Measurements from ENCODE around the gene CUL4A.

The CUL4A gene

DNA sequence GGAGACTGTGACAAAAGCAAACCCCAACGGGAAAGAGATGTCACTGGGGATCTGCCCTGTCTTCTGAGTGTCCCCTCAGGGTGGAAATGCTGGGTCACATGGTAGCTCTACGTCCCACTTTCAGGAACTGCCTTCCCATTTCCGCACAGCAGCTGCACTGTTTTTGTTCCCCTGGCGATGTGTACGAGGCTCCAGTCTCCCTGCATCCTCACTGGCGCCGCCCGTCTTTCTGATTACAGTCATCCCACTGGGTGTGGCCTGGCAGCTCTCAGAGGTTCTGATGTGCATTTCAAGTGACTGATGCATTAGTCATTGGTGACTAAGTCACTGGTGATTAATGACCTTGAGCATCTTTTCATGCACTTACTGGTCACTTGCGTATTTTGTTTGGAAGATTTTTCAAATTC lies 22.1 kb upstream of the CUL4A start:
- no peak for DNase-seq (ENCODE audit: low read depth)
- H3K4me3 ChIP-seq (ENCODE audit: low read depth, low read length): no peak overlapping the region
- TF ChIP-seq, protein P1, sequence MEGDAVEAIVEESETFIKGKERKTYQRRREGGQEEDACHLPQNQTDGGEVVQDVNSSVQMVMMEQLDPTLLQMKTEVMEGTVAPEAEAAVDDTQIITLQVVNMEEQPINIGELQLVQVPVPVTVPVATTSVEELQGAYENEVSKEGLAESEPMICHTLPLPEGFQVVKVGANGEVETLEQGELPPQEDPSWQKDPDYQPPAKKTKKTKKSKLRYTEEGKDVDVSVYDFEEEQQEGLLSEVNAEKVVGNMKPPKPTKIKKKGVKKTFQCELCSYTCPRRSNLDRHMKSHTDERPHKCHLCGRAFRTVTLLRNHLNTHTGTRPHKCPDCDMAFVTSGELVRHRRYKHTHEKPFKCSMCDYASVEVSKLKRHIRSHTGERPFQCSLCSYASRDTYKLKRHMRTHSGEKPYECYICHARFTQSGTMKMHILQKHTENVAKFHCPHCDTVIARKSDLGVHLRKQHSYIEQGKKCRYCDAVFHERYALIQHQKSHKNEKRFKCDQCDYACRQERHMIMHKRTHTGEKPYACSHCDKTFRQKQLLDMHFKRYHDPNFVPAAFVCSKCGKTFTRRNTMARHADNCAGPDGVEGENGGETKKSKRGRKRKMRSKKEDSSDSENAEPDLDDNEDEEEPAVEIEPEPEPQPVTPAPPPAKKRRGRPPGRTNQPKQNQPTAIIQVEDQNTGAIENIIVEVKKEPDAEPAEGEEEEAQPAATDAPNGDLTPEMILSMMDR (IDR thresholded peaks at IDR 0.05; ENCODE audit: insufficient read depth, low read depth, low read length, missing control alignments): no peak

DNA sequence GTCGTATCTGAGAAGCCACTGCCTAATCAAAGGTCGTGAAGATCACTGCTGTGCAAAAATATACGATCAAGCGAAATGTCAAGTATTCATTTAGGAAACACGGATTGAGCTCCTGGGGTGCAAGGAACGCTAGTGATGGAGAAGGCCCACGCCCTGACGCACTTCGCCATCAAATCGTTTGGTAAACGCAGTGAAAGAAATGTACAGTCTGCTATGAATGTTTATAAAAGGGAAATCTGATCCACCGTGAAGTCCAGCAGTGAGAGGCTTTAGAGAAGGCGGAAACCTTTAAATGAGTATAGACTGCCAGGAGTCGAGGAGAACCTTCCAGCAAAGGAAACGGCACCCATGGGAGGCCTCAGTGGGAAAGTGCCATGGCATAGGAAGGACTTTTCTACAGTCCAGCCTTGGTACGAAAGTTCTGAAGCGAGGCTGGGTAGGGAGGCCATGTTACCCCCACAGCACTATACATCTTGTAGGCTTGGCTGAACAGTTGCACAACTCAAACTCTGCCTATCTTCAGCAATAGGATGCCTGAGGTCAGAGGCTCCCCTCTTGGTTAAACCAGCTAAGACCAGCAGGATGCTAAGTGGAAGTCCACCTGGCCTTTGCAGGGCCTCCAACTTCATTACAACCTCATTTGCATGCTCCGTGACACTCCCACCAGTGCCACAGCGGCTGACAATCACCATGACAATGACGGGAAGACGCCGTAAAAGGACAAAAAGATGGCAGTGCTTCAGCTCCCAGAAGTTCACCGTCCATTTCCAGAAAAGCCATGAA lies 21.3 kb upstream of the CUL4A start:
- DNase-seq (ENCODE audit: low read depth): no peak
- TF ChIP-seq, protein P1 (IDR thresholded peaks at IDR 0.05; ENCODE audit: insufficient read depth, low read depth, low read length, missing control alignments): no peak
- no peak overlapping the region for H3K4me3 ChIP-seq (ENCODE audit: low read depth, low read length)

DNA sequence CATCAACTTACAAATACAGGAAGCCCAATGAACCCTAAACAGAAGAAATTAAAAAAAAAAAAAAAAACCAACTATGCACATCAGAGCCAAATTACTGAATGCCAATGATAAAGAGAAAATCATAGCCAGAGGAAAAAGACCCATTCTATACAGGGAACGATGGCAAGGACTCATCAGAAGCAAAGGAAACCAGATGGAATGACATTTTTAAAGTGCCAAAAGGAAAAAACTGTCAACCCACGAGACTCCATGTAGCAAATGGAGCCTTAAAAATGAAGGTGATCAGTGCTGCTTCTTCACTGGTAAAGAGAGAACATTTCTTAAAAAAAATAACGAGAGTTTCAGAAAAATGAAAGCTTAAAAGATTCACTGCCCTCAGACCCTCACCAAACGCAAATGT lies 19.2 kb upstream of the CUL4A start:
- DNase-seq (ENCODE audit: low read depth): no peak

DNA sequence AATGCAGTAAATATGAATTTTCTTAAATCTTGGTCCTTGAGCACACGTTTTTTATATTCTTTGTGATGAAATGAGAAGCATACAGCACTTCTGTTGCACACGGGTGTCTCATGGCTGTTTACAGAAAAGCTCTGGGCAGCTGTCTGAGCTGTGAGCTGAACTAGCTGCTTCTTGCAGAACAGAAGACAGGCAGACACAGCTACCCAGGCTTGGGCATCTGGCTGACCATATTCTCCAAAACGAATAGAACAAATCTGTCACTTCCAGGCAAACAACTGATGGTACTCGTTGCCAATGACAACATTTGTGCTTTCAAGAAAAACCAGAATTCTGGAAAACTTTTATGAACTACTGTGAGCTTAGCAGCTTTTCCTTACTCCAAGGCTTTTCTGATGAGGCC lies 17.1 kb upstream of the CUL4A start:
- H3K4me3 ChIP-seq (ENCODE audit: low read depth, low read length): no peak overlapping the region
- DNase-seq (ENCODE audit: low read depth): no peak
- TF ChIP-seq, protein P1 (IDR thresholded peaks at IDR 0.05; ENCODE audit: insufficient read depth, low read depth, low read length, missing control alignments): no peak

More for the DNA sequence above, 19.2 kb upstream of the CUL4A start:
- TF ChIP-seq, protein P1 (IDR thresholded peaks at IDR 0.05; ENCODE audit: insufficient read depth, low read depth, low read length, missing control alignments): no peak
- H3K4me3 ChIP-seq (ENCODE audit: low read depth, low read length): no peak overlapping the region

DNA sequence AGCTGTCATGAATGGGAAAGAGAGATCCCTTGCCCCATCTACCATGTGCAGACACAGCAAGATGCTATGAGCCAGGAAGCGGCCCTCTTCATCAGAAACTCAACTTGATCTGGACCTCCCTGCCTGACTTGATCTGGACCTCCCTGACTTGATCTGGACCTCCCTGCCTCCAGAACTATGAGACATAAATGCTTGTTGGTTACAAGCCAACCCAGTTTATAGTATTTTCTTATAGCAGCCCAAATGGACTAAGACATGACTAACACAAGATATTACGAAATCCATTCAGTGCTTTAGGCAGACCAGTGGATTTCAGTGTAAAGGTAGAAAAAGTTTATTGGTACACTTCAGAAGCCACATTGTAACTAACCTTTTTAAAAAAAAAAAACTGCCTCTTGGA lies 16.5 kb upstream of the CUL4A start:
- TF ChIP-seq, protein P1 (IDR thresholded peaks at IDR 0.05; ENCODE audit: insufficient read depth, low read depth, low read length, missing control alignments): no peak
- DNase-seq (ENCODE audit: low read depth): no peak
- H3K4me3 ChIP-seq (ENCODE audit: low read depth, low read length): no peak overlapping the region

DNA sequence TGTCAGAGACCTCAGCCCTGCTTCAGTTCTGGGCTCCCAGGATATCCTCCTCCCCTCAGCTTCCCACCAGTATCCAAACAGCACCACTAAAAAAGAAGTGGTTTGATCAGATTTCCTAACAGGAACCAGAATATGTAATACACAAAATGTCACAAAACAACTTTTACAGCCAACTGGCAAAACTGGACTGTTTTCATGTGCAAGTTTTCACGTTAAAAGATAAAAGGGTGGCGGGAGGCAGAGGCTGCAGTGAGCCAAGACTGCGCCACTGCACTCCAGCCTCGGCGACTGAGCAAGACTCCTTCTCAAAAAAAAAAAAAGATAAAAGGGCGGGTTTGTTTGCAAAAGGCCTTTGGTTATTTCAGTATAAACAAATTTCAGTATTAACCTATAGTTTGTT lies 14.1 kb upstream of the CUL4A start:
- TF ChIP-seq, protein P1 (IDR thresholded peaks at IDR 0.05; ENCODE audit: insufficient read depth, low read depth, low read length, missing control alignments): no peak
- no peak overlapping the region for H3K4me3 ChIP-seq (ENCODE audit: low read depth, low read length)
- no peak for DNase-seq (ENCODE audit: low read depth)

Data from GM12865 (cell line).